SK-N-SH treated with all-trans-retinoic acid at 6 μM for 48 hours (cell line): ENCODE measurements around the gene COL11A1.

ENCODE experiments used
- ARNTL ChIP-seq: fragments of 450-650 bp; formaldehyde crosslinking; IDR thresholded peaks from 2 replicates; pipeline ENCODE4 v1.5.0; 2020; ENCODE audit warnings: low read depth, mild to moderate bottlenecking, moderate library complexity, borderline replicate concordance
- BACH2 ChIP-seq: fragments of 250-450 bp; sonication (Bioruptor Pico); IDR thresholded peaks from 2 replicates; pipeline ENCODE4 v1.9.0; 2021; ENCODE audit warnings: mild to moderate bottlenecking, borderline replicate concordance
- ESRRG ChIP-seq: fragments of 250-450 bp; sonication (Bioruptor Pico); IDR thresholded peaks from 2 replicates; pipeline ENCODE4 v1.6.1; 2021; ENCODE audit warnings: mild to moderate bottlenecking
- ISL1 ChIP-seq: fragments of 250-450 bp; sonication (Bioruptor Pico); IDR thresholded peaks from 2 replicates; pipeline ENCODE4 v2.1.2; 2022; ENCODE audit warnings: mild to moderate bottlenecking, moderate library complexity
- OSR1 ChIP-seq: fragments of 250-450 bp; sonication (Bioruptor Pico); IDR thresholded peaks from 2 replicates; pipeline ENCODE4 v1.8.0; 2022; ENCODE audit warnings: moderate library complexity, mild to moderate bottlenecking, inconsistent platforms
- PPARA ChIP-seq: fragments of 250-450 bp; sonication (Bioruptor Pico); IDR thresholded peaks from 2 replicates; pipeline ENCODE4 v1.5.0; 2020; ENCODE audit warnings: mild to moderate bottlenecking, borderline replicate concordance
- SNAI2 ChIP-seq: fragments of 250-450 bp; sonication (Bioruptor Pico); IDR thresholded peaks from 2 replicates; pipeline ENCODE4 v1.5.0; 2020; ENCODE audit warnings: mild to moderate bottlenecking, moderate library complexity
- TCF4 ChIP-seq: fragments of 250-450 bp; sonication (Bioruptor Pico); IDR thresholded peaks from 2 replicates; pipeline ENCODE4 v1.8.0; 2021; ENCODE audit warnings: mild to moderate bottlenecking, moderate library complexity, borderline replicate concordance
- TSHZ2 ChIP-seq: fragments of 250-450 bp; sonication (Bioruptor Pico); IDR thresholded peaks from 2 replicates; pipeline ENCODE4 v1.5.0; 2020; ENCODE audit warnings: mild to moderate bottlenecking, moderate library complexity
- ZC3H10 ChIP-seq: fragments of 250-450 bp; sonication (Bioruptor Pico); IDR thresholded peaks from 2 replicates; pipeline ENCODE4 v1.5.1; 2021; ENCODE audit warnings: mild to moderate bottlenecking, moderate library complexity
- ZFP30 ChIP-seq: fragments of 450-650 bp; formaldehyde crosslinking; IDR thresholded peaks from 2 replicates; pipeline ENCODE4 v1.5.0; 2022; ENCODE audit warnings: mild to moderate bottlenecking, moderate library complexity
- ZNF565 ChIP-seq: fragments of 450-650 bp; formaldehyde crosslinking; conservative IDR thresholded peaks from 2 replicates; pipeline ENCODE4 v1.5.0; 2020; ENCODE audit warnings: low read depth, mild to moderate bottlenecking, moderate library complexity
- ZNF8 ChIP-seq: fragments of 450-650 bp; formaldehyde crosslinking; IDR thresholded peaks from 2 replicates; pipeline ENCODE4 v1.5.0; 2020; ENCODE audit warnings: mild to moderate bottlenecking, moderate library complexity
- TF ChIP-seq, protein P1 (sequence below): fragments of 250-450 bp; sonication (Bioruptor Pico); IDR thresholded peaks from 2 replicates; pipeline ENCODE4 v1.5.1; 2020; ENCODE audit warnings: low read depth, mild to moderate bottlenecking, moderate library complexity

DNA sequence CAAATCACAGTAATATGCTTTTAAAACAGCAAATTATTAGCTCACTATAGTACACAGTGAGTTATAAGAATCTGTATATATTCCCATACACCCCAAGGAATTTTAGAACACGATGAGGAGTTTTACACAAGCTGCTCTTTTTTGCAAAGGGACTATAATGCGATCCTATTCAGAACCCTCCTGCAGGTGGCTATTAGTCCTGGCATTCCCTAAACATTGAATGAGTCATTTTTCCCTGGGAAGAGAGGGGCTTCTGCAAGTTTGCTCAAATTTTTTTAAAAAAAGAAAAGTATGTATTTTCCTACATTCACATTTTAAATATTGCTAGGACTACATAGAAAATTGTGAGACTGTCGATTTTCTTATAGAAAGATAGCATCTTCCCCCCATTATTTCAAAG lies 106.3 kb downstream of the COL11A1 start:
- TF ChIP-seq BACH2 (CRISPR knock-in tag) (no peak), ARNTL (CRISPR knock-in tag) (no peak), ZFP30 (CRISPR knock-in tag) (no peak), TSHZ2 (no peak), TCF4 (CRISPR knock-in tag) (no peak), ISL1 (CRISPR knock-in tag) (no peak), ZNF565 (no peak), ZC3H10 (no peak), ZNF8 (CRISPR knock-in tag) (no peak), ESRRG (CRISPR knock-in tag) (no peak), OSR1 (CRISPR knock-in tag) (no peak), SNAI2 (CRISPR knock-in tag) (no peak), PPARA (CRISPR knock-in tag) (no peak)
- TF ChIP-seq, protein P1, sequence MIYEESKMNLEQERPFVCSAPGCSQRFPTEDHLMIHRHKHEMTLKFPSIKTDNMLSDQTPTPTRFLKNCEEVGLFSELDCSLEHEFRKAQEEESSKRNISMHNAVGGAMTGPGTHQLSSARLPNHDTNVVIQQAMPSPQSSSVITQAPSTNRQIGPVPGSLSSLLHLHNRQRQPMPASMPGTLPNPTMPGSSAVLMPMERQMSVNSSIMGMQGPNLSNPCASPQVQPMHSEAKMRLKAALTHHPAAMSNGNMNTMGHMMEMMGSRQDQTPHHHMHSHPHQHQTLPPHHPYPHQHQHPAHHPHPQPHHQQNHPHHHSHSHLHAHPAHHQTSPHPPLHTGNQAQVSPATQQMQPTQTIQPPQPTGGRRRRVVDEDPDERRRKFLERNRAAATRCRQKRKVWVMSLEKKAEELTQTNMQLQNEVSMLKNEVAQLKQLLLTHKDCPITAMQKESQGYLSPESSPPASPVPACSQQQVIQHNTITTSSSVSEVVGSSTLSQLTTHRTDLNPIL, result no peak
